AG09309 (cell line): ENCODE results near the gene PRKN.

Source experiments
- DNase-seq: peaks from one replicate; pipeline ENCODE4 v3.0.0-alpha.2; 2010; ENCODE audit warnings: low read depth
- H3K4me3 ChIP-seq: 2 replicates; pipeline ENCODE4 v1.5.1; 2011; ENCODE audit warnings: mild to moderate bottlenecking, low read depth, low read length, moderate library complexity; ENCODE audit not compliant: control insufficient read depth
- TF ChIP-seq, protein P1 (sequence below): IDR thresholded peaks from 2 replicates; pipeline ENCODE4 v1.5.1; 2011; ENCODE audit warnings: mild to moderate bottlenecking, low read depth, low read length, inconsistent platforms; ENCODE audit not compliant: insufficient read depth, control insufficient read depth; ENCODE audit errors: missing control alignments

The PRKN gene

DNA sequence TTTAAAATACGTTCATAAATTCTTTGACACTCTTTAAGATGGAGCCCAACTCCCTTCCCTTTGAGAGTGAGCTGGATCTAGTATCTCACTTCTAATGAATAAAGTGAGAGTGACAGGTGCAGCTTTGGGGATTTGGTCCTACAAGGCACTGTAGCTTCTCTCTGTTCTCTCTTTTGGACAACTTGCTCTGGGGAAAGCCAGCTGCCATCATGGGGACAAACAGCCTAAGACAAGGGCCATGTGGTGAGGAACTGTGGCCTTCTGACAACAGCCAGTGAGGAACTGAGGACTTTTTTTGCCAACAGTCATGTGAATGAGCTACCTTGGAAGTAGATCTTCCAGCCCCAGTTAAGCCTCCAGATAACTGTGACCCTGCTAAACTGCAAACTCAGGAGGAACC is 1180.9 kb downstream of the PRKN start:
- no peak for DNase-seq
- TF ChIP-seq, protein P1, sequence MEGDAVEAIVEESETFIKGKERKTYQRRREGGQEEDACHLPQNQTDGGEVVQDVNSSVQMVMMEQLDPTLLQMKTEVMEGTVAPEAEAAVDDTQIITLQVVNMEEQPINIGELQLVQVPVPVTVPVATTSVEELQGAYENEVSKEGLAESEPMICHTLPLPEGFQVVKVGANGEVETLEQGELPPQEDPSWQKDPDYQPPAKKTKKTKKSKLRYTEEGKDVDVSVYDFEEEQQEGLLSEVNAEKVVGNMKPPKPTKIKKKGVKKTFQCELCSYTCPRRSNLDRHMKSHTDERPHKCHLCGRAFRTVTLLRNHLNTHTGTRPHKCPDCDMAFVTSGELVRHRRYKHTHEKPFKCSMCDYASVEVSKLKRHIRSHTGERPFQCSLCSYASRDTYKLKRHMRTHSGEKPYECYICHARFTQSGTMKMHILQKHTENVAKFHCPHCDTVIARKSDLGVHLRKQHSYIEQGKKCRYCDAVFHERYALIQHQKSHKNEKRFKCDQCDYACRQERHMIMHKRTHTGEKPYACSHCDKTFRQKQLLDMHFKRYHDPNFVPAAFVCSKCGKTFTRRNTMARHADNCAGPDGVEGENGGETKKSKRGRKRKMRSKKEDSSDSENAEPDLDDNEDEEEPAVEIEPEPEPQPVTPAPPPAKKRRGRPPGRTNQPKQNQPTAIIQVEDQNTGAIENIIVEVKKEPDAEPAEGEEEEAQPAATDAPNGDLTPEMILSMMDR, result no peak
- no peak overlapping the region for H3K4me3 ChIP-seq

DNA sequence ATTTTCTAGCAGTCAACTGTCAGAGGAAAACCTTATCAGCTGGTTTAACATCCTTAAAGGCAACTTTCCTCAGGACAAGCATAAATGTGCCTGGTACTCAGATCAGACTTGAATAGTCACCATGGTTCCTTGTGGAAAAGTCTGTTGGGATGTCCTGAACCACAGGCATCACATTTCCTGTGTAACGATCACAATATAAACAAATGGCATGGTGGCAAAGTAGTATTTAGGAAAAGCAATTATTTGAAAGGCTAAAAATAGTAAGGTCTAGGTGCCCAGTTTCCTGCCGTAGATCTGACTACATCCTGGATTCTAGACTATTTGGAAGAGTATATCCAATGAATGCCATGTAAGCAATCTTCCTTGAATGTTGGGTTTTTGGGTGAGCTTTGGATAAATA is 1181.8 kb downstream of the PRKN start:
- no peak overlapping the region for H3K4me3 ChIP-seq
- TF ChIP-seq, protein P1, result no peak
- no peak for DNase-seq

DNA sequence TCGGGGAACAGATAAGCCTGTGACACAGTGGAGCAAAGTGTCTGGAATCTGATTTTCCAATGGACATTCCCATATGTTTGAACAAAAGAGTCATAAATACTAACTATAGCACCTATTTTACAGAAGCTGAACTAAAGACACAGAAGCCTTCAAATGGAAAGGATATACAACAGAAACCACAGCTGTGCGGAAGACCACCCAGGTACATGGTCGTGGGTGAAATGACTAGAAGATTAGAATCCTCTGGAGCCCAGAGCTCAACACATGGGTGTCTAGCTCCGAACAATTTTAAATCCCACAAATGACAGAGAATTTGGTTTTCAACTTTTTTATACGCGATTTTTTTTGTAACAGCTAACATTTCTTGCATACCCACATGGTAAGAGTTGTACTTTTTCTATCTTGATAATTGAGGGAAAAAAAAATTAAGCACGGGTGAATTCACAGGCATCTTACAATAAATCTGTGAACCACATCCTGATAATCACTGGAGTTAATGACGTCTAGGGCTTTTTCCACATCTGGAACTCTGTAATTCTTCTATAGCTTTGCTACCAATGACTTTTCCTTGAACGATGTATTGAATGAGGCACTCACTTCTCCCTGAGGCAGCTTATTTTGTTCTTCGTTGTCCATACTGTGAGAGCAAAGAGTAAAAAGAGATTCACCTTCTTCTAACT is 1182.6 kb downstream of the PRKN start:
- DNase-seq, result no peak
- TF ChIP-seq, protein P1, result no peak
- H3K4me3 ChIP-seq, result no peak overlapping the region

DNA sequence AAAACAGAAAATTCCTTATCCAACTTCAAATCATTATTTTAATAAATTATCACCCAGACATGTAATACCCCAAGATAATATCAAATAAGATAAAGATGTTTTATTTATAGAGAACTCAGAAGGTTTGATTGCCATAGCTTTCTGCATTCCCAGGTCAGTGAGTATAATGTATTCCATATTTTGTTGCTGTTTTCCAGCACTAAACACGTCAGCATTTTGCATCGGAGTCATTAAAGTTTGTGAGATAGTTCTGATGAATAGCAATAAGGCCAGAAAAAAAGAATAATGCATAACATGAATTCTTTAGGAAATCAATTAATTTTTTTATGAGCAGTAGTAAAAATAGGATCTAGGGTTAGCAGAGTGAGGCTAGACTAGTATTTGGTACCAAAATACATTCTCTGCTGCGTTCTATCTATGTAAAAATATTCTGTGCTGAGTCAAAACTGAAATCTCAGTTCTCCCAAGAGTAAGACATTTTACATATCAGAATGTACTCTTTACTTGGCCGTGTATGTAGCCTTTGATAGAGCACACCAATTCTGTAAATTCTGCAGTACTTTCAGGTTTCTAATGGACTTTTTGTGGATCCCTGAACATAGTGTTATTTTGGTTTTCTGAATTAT is 1183.8 kb downstream of the PRKN start:
- TF ChIP-seq, protein P1, result no peak
- H3K4me3 ChIP-seq, result no peak overlapping the region
- DNase-seq, result no peak

DNA sequence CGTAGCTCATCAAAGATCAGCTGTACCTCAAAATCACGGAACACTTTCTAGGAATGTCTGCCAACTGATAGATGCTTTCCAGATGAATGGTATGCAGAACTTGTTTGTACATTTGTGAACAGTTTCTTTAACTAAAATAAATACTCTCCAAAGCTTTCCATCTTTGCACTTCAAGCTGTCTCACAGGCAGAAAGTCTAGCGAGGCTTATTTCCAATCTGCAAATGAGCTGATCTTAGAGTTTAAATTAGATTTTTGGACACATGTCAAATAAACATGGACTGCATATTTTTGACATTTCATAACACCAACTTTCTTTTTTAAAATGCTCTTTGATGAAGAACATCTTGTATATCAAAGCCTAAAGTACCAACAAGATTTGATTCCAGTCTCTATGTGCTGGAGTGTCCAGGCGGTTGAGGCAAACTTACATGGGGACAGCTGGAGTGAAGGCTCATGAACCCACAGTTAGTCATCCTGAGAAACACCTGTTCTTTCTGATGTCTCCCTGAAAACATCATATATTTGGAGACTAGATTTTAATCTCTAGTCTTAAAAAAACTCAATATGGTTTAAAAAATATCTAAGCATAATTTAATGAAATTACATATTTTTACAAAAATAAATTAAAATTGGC is 1185.1 kb downstream of the PRKN start:
- TF ChIP-seq, protein P1, result no peak
- H3K4me3 ChIP-seq, result no peak overlapping the region
- no peak for DNase-seq

DNA sequence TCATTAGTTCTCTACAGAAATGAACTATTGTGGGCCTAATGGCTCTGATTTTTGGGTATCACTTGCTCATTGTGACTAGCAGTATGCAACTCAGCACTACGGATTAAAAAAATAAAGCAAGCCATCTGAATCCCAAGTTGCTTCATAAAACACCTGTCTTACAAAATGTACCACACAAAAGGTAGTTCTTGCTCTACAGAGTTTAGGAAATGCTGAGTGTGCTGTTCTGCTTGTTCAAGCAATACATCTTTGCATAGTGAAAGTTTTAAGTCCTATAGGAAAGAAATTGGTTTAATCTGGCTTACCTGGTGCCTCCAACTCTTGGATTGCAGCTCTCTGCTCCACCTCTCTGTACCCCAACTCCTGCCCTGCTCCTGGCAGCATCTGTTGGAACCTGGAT is 1187.0 kb downstream of the PRKN start:
- no peak overlapping the region for H3K4me3 ChIP-seq
- TF ChIP-seq, protein P1, result no peak
- DNase-seq, result no peak
